Measurements from ENCODE around the gene TRAF3IP3. TPM values are rescaled to one million over a fixed set of nuclear protein-coding genes. Genes with fewer than 3 reads are reported as not detected.

TRAF3IP3 gene
- total and polyA plus RNA-seq, 2 of the 13 experiments (the other 11 are each of a cell fraction or from before 2014, with no cell fraction given), result not detected

DNA sequence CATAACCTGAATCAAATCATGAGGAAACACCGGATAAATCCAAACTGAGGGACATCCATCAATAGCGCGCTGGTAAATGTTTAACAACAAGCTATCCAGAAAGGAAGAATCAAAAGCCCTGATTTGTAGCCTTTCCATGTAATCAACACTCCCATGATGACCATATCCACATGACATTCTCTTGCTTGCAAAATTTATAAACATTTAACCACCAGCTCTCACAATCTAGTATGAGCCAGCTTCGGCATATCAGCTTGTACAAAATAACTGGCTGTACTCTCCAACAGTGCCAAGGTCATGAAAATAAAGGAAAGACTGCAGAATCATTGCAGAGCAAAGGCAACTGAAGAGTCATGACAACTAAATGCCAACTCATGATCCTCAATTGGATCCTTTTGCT, 35.5 kb upstream of the TRAF3IP3 start:
- intact Hi-C loops (cut with micrococcal nuclease; ENCODE audit: unreplicated experiment), result no loop called here
- TF ChIP-seq CREB1 (IDR thresholded peaks at IDR 0.05) (no peak), CREB1 (CRISPR knock-in tag; IDR thresholded peaks at IDR 0.05) (no peak), ZBTB10 (CRISPR knock-in tag; IDR thresholded peaks at IDR 0.05; ENCODE audit: borderline replicate concordance) (no peak), ZNF678 (CRISPR knock-in tag; IDR thresholded peaks at IDR 0.05) (no peak), ZHX2 (IDR thresholded peaks at IDR 0.05; ENCODE audit: low read depth) (no peak), ZHX2 (CRISPR knock-in tag; IDR thresholded peaks at IDR 0.05; ENCODE audit: borderline replicate concordance) (no peak), FOXM1 (CRISPR knock-in tag; IDR thresholded peaks at IDR 0.05) (no peak), RXRB (CRISPR knock-in tag; IDR thresholded peaks at IDR 0.05; ENCODE audit: borderline replicate concordance) (no peak)
- TF ChIP-seq, protein P1, sequence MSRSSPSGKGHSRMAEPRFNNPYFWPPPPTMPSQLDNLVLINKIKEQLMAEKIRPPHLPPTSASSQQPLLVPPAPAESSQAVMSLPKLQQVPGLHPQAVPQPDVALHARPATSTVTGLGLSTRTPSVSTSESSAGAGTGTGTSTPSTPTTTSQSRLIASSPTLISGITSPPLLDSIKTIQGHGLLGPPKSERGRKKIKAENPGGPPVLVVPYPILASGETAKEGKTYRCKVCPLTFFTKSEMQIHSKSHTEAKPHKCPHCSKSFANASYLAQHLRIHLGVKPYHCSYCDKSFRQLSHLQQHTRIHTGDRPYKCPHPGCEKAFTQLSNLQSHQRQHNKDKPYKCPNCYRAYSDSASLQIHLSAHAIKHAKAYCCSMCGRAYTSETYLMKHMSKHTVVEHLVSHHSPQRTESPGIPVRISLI (CRISPR knock-in tag; IDR thresholded peaks at IDR 0.05; ENCODE audit: borderline replicate concordance), result no peak

More for the DNA sequence above, 35.5 kb upstream of the TRAF3IP3 start:
- H3K27ac ChIP-seq (ENCODE audit: extremely low read length, insufficient read depth, low read length), result no peak overlapping the region
- in situ Hi-C loops (cut with HindIII; ENCODE audit: extremely low pct_ligation_motif_present, low pct_unique_long_range_greater_than_20kb), result loop anchor here (25.0 kb wide), 1 partner anchor 608 kb away; no protein-coding TSS in a partner anchor
- no TSS peak for BruUV-seq (replicated peaks)
- H2AFZ ChIP-seq (ENCODE audit: low read length), result no peak overlapping the region
- H3K4me1 ChIP-seq (ENCODE audit: insufficient read depth, low read length), result no peaks in the 10 kb centered on the region
- H3K9ac ChIP-seq (ENCODE audit: insufficient read depth, low read depth, low read length), result no peak overlapping the region
- no peaks in the 10 kb centered on the region for H3K27me3 ChIP-seq (ENCODE audit: control insufficient read depth in 1 of 2, insufficient read depth in 2 of 2, low read length in 2 of 2)
- WGBS (ENCODE audit: low lambda C conversion rate), result 69% methylated on average over 4 of the region's 4 CpGs
- no peaks in the 10 kb centered on the region for H4K20me1 ChIP-seq (ENCODE audit: insufficient read depth, low read length)
- ATAC-seq (no peak), FAIRE-seq (no peak), DNase-seq (ENCODE audit: low spot score) (no peak)
- POLR2A ChIA-PET, result no interaction called here
- no peak overlapping the region for H3K4me2 ChIP-seq (ENCODE audit: low read depth, low read length)
- H3K36me3 ChIP-seq (replicated peaks in 1 of 2; ENCODE audit: control insufficient read depth in 1 of 2, insufficient read depth in 2 of 2, low read length in 2 of 2), result no peaks in the 10 kb centered on the region
- CTCF ChIA-PET (ENCODE audit: low intra/inter-chr PET ratio, low total read pairs), result no interaction called here
- no peaks in the 10 kb centered on the region for H3K9me3 ChIP-seq (ENCODE audit: low read length)
- no peak overlapping the region for H3K4me3 ChIP-seq (replicated peaks in 1 of 3; ENCODE audit: insufficient read depth in 1 of 3, low read depth in 2 of 3, low read length in 3 of 3)
- H3K79me2 ChIP-seq (ENCODE audit: insufficient read depth, low read length), result no peaks in the 10 kb centered on the region

All from HepG2 (cell line).